Measurements from ENCODE around the gene KLK7. TPM values are rescaled to one million over a fixed set of nuclear protein-coding genes. Genes with fewer than 3 reads are reported as not detected.
A peak's percentile ranks its signal among the peaks of the same experiment; 100 is the strongest.

Gene KLK7
- total and polyA plus RNA-seq, 3 experiments from 2014 or later, result not detected

- POLR2A ChIA-PET, result no interaction called here
- no peak overlapping the region for H3K27ac Mint-ChIP-seq
These were observed 14.9 kb downstream of the KLK7 start for GRCh38 chr19:50968716-50969412.

GRCh38 chr19:50967929-50968715 is 15.6 kb downstream of the KLK7 start:
- Mint-ChIP-seq H3K9me3 (peaks cover 0 to 8% (median 6%) of the 10 kb centered on the region in 5 donors), H3K27me3 (peaks cover 27 to 53% of the 10 kb centered on the region in 2 donors), H3K27ac (peak overlapping the region in 1 of 8 donors; percentile 43), H3K4me3 (no peak overlapping the region), H3K36me3 (no peaks in the 10 kb centered on the region), H3K4me1 (no peaks in the 10 kb centered on the region)
- Histone ChIP-seq H3K36me3 (ENCODE audit: insufficient read depth, low read length) (no peaks in the 10 kb centered on the region), H3K4me3 (ENCODE audit: low read length) (no peak overlapping the region), H3K27ac (ENCODE audit: low read depth, low read length) (no peak overlapping the region), H3K9me3 (ENCODE audit: low read length) (no peaks in the 10 kb centered on the region), H3K27me3 (ENCODE audit: insufficient read depth, low read length, poor library complexity, severe bottlenecking) (no peaks in the 10 kb centered on the region), H3K4me1 (ENCODE audit: insufficient read depth, low read length) (no peaks in the 10 kb centered on the region)
- POLR2A ChIA-PET, result no interaction called here
- no peak for DNase-seq
- CTCF ChIA-PET, result no interaction called here

More at GRCh38 chr19:50968716-50969412, 14.9 kb downstream of the KLK7 start:
- Mint-ChIP-seq H3K27me3 (peaks cover 25 to 54% of the 10 kb centered on the region in 2 donors), H3K4me3 (no peak overlapping the region), H3K9me3 (peaks cover 0 to 6% (median 2%) of the 10 kb centered on the region in 5 donors), H3K36me3 (no peaks in the 10 kb centered on the region), H3K4me1 (no peaks in the 10 kb centered on the region)
- Histone ChIP-seq H3K9me3 (ENCODE audit: low read length) (no peaks in the 10 kb centered on the region), H3K27me3 (ENCODE audit: insufficient read depth, low read length, poor library complexity, severe bottlenecking) (no peaks in the 10 kb centered on the region), H3K4me1 (ENCODE audit: insufficient read depth, low read length) (no peaks in the 10 kb centered on the region), H3K4me3 (ENCODE audit: low read length) (no peak overlapping the region), H3K27ac (ENCODE audit: low read depth, low read length) (no peak overlapping the region), H3K36me3 (ENCODE audit: insufficient read depth, low read length) (no peaks in the 10 kb centered on the region)
- CTCF ChIA-PET, result no interaction called here
- no peak for DNase-seq

GRCh38 chr19:50964266-50964665 is 19.5 kb downstream of the KLK7 start:
- H3K9me3 ChIP-seq (ENCODE audit: low read length), result no peaks in the 10 kb centered on the region
- H3K9me3 Mint-ChIP-seq, result peaks cover 6 to 18% (median 8%) of the 10 kb centered on the region in 5 donors
- H3K27ac Mint-ChIP-seq, result no peak overlapping the region
- no peaks in the 10 kb centered on the region for H3K4me1 Mint-ChIP-seq
- no peaks in the 10 kb centered on the region for H3K36me3 ChIP-seq (ENCODE audit: insufficient read depth, low read length)
- H3K4me3 Mint-ChIP-seq, result no peak overlapping the region
- peaks cover 18 to 32% of the 10 kb centered on the region in 2 donors for H3K27me3 Mint-ChIP-seq
- H3K4me1 ChIP-seq (ENCODE audit: insufficient read depth, low read length), result no peaks in the 10 kb centered on the region
- no peak overlapping the region for H3K27ac ChIP-seq (ENCODE audit: low read depth, low read length)
- ChIA-PET POLR2A (no interaction called here), CTCF (no interaction called here)
- DNase-seq, result no peak
- no peaks in the 10 kb centered on the region for H3K27me3 ChIP-seq (ENCODE audit: insufficient read depth, low read length, poor library complexity, severe bottlenecking)
- H3K36me3 Mint-ChIP-seq, result peaks cover 0 to 4% (median 0%) of the 10 kb centered on the region in 3 donors
- H3K4me3 ChIP-seq (ENCODE audit: low read length), result no peak overlapping the region

- Mint-ChIP-seq H3K9me3 (peaks cover 6 to 18% (median 8%) of the 10 kb centered on the region in 5 donors), H3K27me3 (peaks cover 18 to 37% of the 10 kb centered on the region in 2 donors), H3K4me1 (no peaks in the 10 kb centered on the region), H3K36me3 (peaks cover 0 to 4% (median 0%) of the 10 kb centered on the region in 3 donors), H3K4me3 (no peak overlapping the region), H3K27ac (peak overlapping the region in 1 of 8 donors; percentile 51)
- Histone ChIP-seq H3K27ac (ENCODE audit: low read depth, low read length) (no peak overlapping the region), H3K27me3 (ENCODE audit: insufficient read depth, low read length, poor library complexity, severe bottlenecking) (no peaks in the 10 kb centered on the region), H3K36me3 (ENCODE audit: insufficient read depth, low read length) (no peaks in the 10 kb centered on the region), H3K9me3 (ENCODE audit: low read length) (no peaks in the 10 kb centered on the region), H3K4me1 (ENCODE audit: insufficient read depth, low read length) (no peaks in the 10 kb centered on the region), H3K4me3 (ENCODE audit: low read length) (no peak overlapping the region)
- no peak for DNase-seq
- ChIA-PET POLR2A (no interaction called here), CTCF (no interaction called here)
These were observed 20.3 kb downstream of the KLK7 start for GRCh38 chr19:50963381-50963780.

GRCh38 chr19:50962245-50962644 is 21.5 kb downstream of the KLK7 start:
- Mint-ChIP-seq H3K4me1 (no peaks in the 10 kb centered on the region), H3K27ac (no peak overlapping the region), H3K4me3 (no peak overlapping the region), H3K9me3 (peaks cover 6 to 18% (median 8%) of the 10 kb centered on the region in 5 donors), H3K36me3 (peaks cover 0 to 4% (median 0%) of the 10 kb centered on the region in 3 donors), H3K27me3 (peaks cover 17 to 40% of the 10 kb centered on the region in 2 donors)
- no peaks in the 10 kb centered on the region for H3K27me3 ChIP-seq (ENCODE audit: insufficient read depth, low read length, poor library complexity, severe bottlenecking)
- H3K4me3 ChIP-seq (ENCODE audit: low read length), result no peak overlapping the region
- H3K9me3 ChIP-seq (ENCODE audit: low read length), result no peaks in the 10 kb centered on the region
- no peaks in the 10 kb centered on the region for H3K4me1 ChIP-seq (ENCODE audit: insufficient read depth, low read length)
- H3K27ac ChIP-seq (ENCODE audit: low read depth, low read length), result no peak overlapping the region
- H3K36me3 ChIP-seq (ENCODE audit: insufficient read depth, low read length), result no peaks in the 10 kb centered on the region
- POLR2A ChIA-PET, result no interaction called here
- CTCF ChIA-PET, result no interaction called here
- no peak for DNase-seq

- ChIA-PET CTCF (no interaction called here), POLR2A (no interaction called here)
- Histone ChIP-seq H3K27ac (ENCODE audit: low read depth, low read length) (no peak overlapping the region), H3K4me3 (ENCODE audit: low read length) (no peak overlapping the region), H3K4me1 (ENCODE audit: insufficient read depth, low read length) (no peaks in the 10 kb centered on the region), H3K27me3 (ENCODE audit: insufficient read depth, low read length, poor library complexity, severe bottlenecking) (no peaks in the 10 kb centered on the region), H3K36me3 (ENCODE audit: insufficient read depth, low read length) (no peaks in the 10 kb centered on the region), H3K9me3 (ENCODE audit: low read length) (no peaks in the 10 kb centered on the region)
- no peak overlapping the region for H3K4me3 Mint-ChIP-seq
- no peak overlapping the region for H3K27ac Mint-ChIP-seq
- DNase-seq, result no peak
- peaks cover 6 to 17% (median 8%) of the 10 kb centered on the region in 5 donors for H3K9me3 Mint-ChIP-seq
- peaks cover 12 to 32% of the 10 kb centered on the region in 2 donors for H3K27me3 Mint-ChIP-seq
- no peaks in the 10 kb centered on the region for H3K4me1 Mint-ChIP-seq
- peaks cover 0 to 4% (median 0%) of the 10 kb centered on the region in 3 donors for H3K36me3 Mint-ChIP-seq
These were observed 23.8 kb downstream of the KLK7 start for GRCh38 chr19:50959731-50960500.

- Histone ChIP-seq H3K4me1 (ENCODE audit: insufficient read depth, low read length) (no peaks in the 10 kb centered on the region), H3K9me3 (ENCODE audit: low read length) (no peaks in the 10 kb centered on the region), H3K4me3 (ENCODE audit: low read length) (no peak overlapping the region), H3K27ac (ENCODE audit: low read depth, low read length) (no peak overlapping the region), H3K36me3 (ENCODE audit: insufficient read depth, low read length) (no peaks in the 10 kb centered on the region), H3K27me3 (ENCODE audit: insufficient read depth, low read length, poor library complexity, severe bottlenecking) (no peaks in the 10 kb centered on the region)
- Mint-ChIP-seq H3K36me3 (peaks cover 0 to 4% (median 0%) of the 10 kb centered on the region in 3 donors), H3K4me3 (no peak overlapping the region), H3K9me3 (peaks cover 0 to 9% (median 5%) of the 10 kb centered on the region in 5 donors), H3K27ac (no peak overlapping the region), H3K27me3 (peaks cover 4 to 28% of the 10 kb centered on the region in 2 donors), H3K4me1 (no peaks in the 10 kb centered on the region)
- CTCF ChIA-PET, result no interaction called here
- POLR2A ChIA-PET, result no interaction called here
- no peak for DNase-seq
These were observed 26.1 kb downstream of the KLK7 start for GRCh38 chr19:50957587-50957986.

GRCh38 chr19:50952910-50953309 is 30.8 kb downstream of the KLK7 start, which contains the start of gene KLK5:
TSS of gene KLK5 (minus strand) at chr19:50953038. CDS start at chr19:50952657, 381 bp downstream.
- peaks cover 0 to 8% (median 0%) of the 10 kb centered on the region in 5 donors for H3K9me3 Mint-ChIP-seq
- H3K4me1 ChIP-seq (ENCODE audit: insufficient read depth, low read length), result no peaks in the 10 kb centered on the region
- H3K4me3 Mint-ChIP-seq, result no peak within 1 kb of the TSS
- H3K27ac ChIP-seq (ENCODE audit: low read depth, low read length), result no peak within 1 kb of the TSS
- DNase-seq, result no peak
- no peaks in the 10 kb centered on the region for H3K27me3 ChIP-seq (ENCODE audit: insufficient read depth, low read length, poor library complexity, severe bottlenecking)
- no peaks in the 10 kb centered on the region for H3K36me3 ChIP-seq (ENCODE audit: insufficient read depth, low read length)
- H3K4me3 ChIP-seq (ENCODE audit: low read length), result no peak within 1 kb of the TSS
- peaks cover 6 to 35% of the 10 kb centered on the region in 2 donors for H3K27me3 Mint-ChIP-seq
- H3K36me3 Mint-ChIP-seq, result peaks cover 0 to 1% (median 0%) of the 10 kb centered on the region in 3 donors
- ChIA-PET CTCF (no interaction called here), POLR2A (no interaction called here)
- H3K9me3 ChIP-seq (ENCODE audit: low read length), result no peaks in the 10 kb centered on the region
- H3K4me1 Mint-ChIP-seq, result peaks cover 0 to 2% (median 0%) of the 10 kb centered on the region in 3 donors
- peak within 1 kb of the TSS in 1 of 8 donors; percentile 19 for H3K27ac Mint-ChIP-seq

All from CD8-positive, alpha-beta memory T cell (primary cell).